OCI-LY1 (cell line): Measurements from ENCODE around the gene RPL19.

Experiments
- H2AFZ ChIP-seq: fragments of 200-600 bp; sonication (generic), shearing (Covaris generic); 2 replicates; pipeline ENCODE4 v1.6.0; 2014; ENCODE audit warnings: antibody characterized with exemption, mild to moderate bottlenecking, low read length
- H3F3A ChIP-seq: fragments of 200-600 bp; sonication (generic), shearing (Covaris generic); 2 replicates; pipeline ENCODE4 v1.6.0; 2014; ENCODE audit warnings: mild to moderate bottlenecking, antibody characterized with exemption, low read length, moderate library complexity; ENCODE audit not compliant: insufficient read depth
- H3K27ac ChIP-seq: fragments of 200-600 bp; sonication (generic); 2 replicates; pipeline ENCODE4 v1.5.1; 2014; ENCODE audit warnings: low read length, mixed run types, mild to moderate bottlenecking, low read depth; ENCODE audit not compliant: poor library complexity, severe bottlenecking
- H3K27me3 ChIP-seq: fragments of 200-600 bp; sonication (generic); 2 replicates; pipeline ENCODE4 v1.6.0; 2014; ENCODE audit warnings: antibody characterized with exemption, mild to moderate bottlenecking, low read length, moderate library complexity; ENCODE audit not compliant: insufficient read depth
- H3K36me3 ChIP-seq: fragments of 200-600 bp; sonication (generic); 2 replicates; pipeline ENCODE4 v1.6.1; 2014; ENCODE audit warnings: mild to moderate bottlenecking, antibody characterized with exemption, low read length, moderate library complexity, mixed read lengths; ENCODE audit not compliant: insufficient read depth
- H3K4me1 ChIP-seq: fragments of 200-600 bp; sonication (generic); 2 replicates; pipeline ENCODE4 v1.5.1; 2014; ENCODE audit warnings: mild to moderate bottlenecking, low read length, moderate library complexity; ENCODE audit not compliant: insufficient read depth, severe bottlenecking
- H3K4me2 ChIP-seq: fragments of 200-600 bp; sonication (generic), shearing (Covaris generic); 2 replicates; pipeline ENCODE4 v1.6.1; 2014; ENCODE audit warnings: low read length
- H3K4me3 ChIP-seq: fragments of 200-600 bp; sonication (generic); 2 replicates; pipeline ENCODE4 v1.5.1; 2014; ENCODE audit warnings: low read length, low read depth, mild to moderate bottlenecking, mixed read lengths; ENCODE audit not compliant: poor library complexity, severe bottlenecking
- H3K79me2 ChIP-seq: fragments of 200-600 bp; shearing (Covaris generic); 2 replicates; pipeline ENCODE4 v1.6.1; 2016; ENCODE audit warnings: mixed run types, low read length, mixed read lengths; ENCODE audit not compliant: insufficient read depth
- H3K9ac ChIP-seq: fragments of 200-600 bp; sonication (generic), shearing (Covaris generic); 2 replicates; pipeline ENCODE4 v1.6.1; 2014; ENCODE audit warnings: mild to moderate bottlenecking, low read length, mixed read lengths
- H3K9me2 ChIP-seq: fragments of 200-600 bp; sonication (generic), shearing (Covaris generic); 2 replicates; pipeline ENCODE4 v1.6.1; 2014; ENCODE audit warnings: low read depth, mild to moderate bottlenecking, low read length, mixed read lengths
- H3K9me3 ChIP-seq: fragments of 200-600 bp; shearing (Covaris generic); 2 replicates; pipeline ENCODE4 v1.6.1; 2014; ENCODE audit warnings: low read length, mixed read lengths
- H4K20me1 ChIP-seq: fragments of 200-600 bp; sonication (generic), shearing (Covaris generic); 2 replicates; pipeline ENCODE4 v1.6.0; 2016; ENCODE audit warnings: mild to moderate bottlenecking, low read length; ENCODE audit not compliant: insufficient read depth
- CTCF ChIP-seq: fragments of 200-600 bp; sonication (generic), shearing (Covaris generic); IDR thresholded peaks from 2 replicates; pipeline ENCODE4 v1.5.1; 2017; ENCODE audit warnings: mild to moderate bottlenecking, antibody characterized with exemption, low read length, moderate library complexity, mixed read lengths
- EZH2 ChIP-seq: fragments of 200-600 bp; sonication (generic), shearing (Covaris generic); IDR thresholded peaks from 2 replicates; pipeline ENCODE4 v1.8.0; 2017; ENCODE audit warnings: borderline replicate concordance, mixed run types, mild to moderate bottlenecking, antibody characterized with exemption, low read length, moderate library complexity, mixed read lengths

The RPL19 gene

GRCh38 chr17:39156491-39156890 is 43.6 kb upstream of the RPL19 start:
- Histone ChIP-seq H2AFZ (no peak overlapping the region), H4K20me1 (no peaks in the 10 kb centered on the region)

DNA sequence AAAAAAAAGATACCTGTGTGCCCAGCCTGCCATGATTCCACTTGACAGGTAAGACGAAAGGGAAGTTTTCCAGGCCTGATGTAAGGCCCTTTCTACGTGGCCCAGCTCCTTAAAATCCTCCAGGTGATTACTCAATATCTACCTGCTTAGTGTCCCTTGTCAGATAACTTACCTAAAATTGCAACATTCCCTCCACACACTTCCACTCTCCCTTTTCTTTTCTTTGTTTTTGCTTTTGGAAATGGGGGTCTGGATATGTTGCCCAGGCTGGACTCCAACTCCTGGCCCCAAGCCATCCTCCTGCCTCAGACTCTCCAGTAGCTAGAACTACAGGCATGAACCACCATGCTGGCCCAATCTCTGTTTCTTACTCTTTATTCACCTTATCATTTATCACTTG is 41.5 kb upstream of the RPL19 start:
- no peaks in the 10 kb centered on the region for H3K36me3 ChIP-seq
- no peak overlapping the region for H2AFZ ChIP-seq
- no peak overlapping the region for H3K4me3 ChIP-seq
- no peaks in the 10 kb centered on the region; the same call in 1 of the 2 replicates for H3K27me3 ChIP-seq
- peaks cover 10% of the 10 kb centered on the region for H3K4me1 ChIP-seq
- no peaks in the 10 kb centered on the region for H3K9me3 ChIP-seq
- H3F3A ChIP-seq: no peaks in the 10 kb centered on the region
- no peak overlapping the region for H3K4me2 ChIP-seq
- H4K20me1 ChIP-seq: no peaks in the 10 kb centered on the region
- TF ChIP-seq EZH2: no peak
- TF ChIP-seq CTCF: no peak
- H3K27ac ChIP-seq: no peak overlapping the region
- H3K79me2 ChIP-seq: no peaks in the 10 kb centered on the region
- H3K9ac ChIP-seq: no peak overlapping the region
- H3K9me2 ChIP-seq: no peaks in the 10 kb centered on the region

More at GRCh38 chr17:39156491-39156890, 43.6 kb upstream of the RPL19 start:
- Histone ChIP-seq H3K9ac (no peak overlapping the region), H3F3A (no peaks in the 10 kb centered on the region), H3K4me1 (peaks cover 22% of the 10 kb centered on the region), H3K36me3 (no peaks in the 10 kb centered on the region), H3K4me3 (no peak overlapping the region), H3K27me3 (peaks cover 3% of the 10 kb centered on the region), H3K27ac (no peak overlapping the region), H3K9me2 (no peaks in the 10 kb centered on the region), H3K79me2 (no peaks in the 10 kb centered on the region), H3K4me2 (no peak overlapping the region), H3K9me3 (no peaks in the 10 kb centered on the region)
- TF ChIP-seq EZH2 (no peak), CTCF (no peak)

DNA sequence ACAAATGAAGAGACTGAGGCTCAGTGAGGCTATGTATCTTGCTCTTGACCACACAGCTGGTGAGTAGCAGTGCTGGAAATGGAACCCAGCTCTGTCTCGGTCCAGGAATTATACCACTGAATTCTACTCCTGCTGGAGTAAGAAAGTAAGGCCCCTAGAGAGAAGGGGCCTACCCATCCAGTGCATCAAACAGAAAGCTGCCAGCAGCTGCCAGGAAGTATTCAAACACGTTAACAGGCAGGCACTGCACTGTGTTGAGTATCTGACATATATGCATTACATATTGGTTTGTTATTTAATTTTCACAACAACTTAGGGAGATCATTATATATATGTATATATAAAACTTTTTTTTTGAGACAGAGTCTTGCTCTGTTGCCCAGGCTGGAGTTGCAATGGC is 38.1 kb upstream of the RPL19 start:
- Histone ChIP-seq H3K4me3 (no peak overlapping the region), H3K4me1 (peaks cover 6% of the 10 kb centered on the region)
- no peak for TF ChIP-seq EZH2
- no peak for TF ChIP-seq CTCF

More for the DNA sequence above, 38.1 kb upstream of the RPL19 start:
- Histone ChIP-seq H3K79me2 (no peaks in the 10 kb centered on the region), H3K36me3 (no peaks in the 10 kb centered on the region), H3K27ac (no peak overlapping the region), H3F3A (no peaks in the 10 kb centered on the region), H3K9ac (no peak overlapping the region), H4K20me1 (no peaks in the 10 kb centered on the region), H2AFZ (no peak overlapping the region), H3K9me2 (no peaks in the 10 kb centered on the region), H3K4me2 (no peak overlapping the region), H3K27me3 (no peaks in the 10 kb centered on the region; the same call in none of the 2 replicates), H3K9me3 (no peaks in the 10 kb centered on the region)
